Gastroesophageal sphincter (tissue), 4 donors: ENCODE measurements around the gene PLCB1. TPM values are rescaled to one million over a fixed set of nuclear protein-coding genes. Genes with fewer than 3 reads are reported as not detected.
A peak's percentile ranks its signal among the peaks of the same experiment; 100 is the strongest.

ENCODE experiments used
- ATAC-seq: fragments of 150-250 bp; one replicate; pipeline ENCODE4 v1.9.1; 2016; ENCODE audit warnings: mild to moderate bottlenecking, moderate library complexity
- H3K27ac ChIP-seq, 4 donors: fragments of 200-600 bp; sonication (generic) in 3 of 4; 1 replicate in 3 of 4; 2 replicates in 1 of 4; pipeline ENCODE4 v1.5.1; 2016 to 2019
- H3K27me3 ChIP-seq: fragments of 200-600 bp; sonication (generic); one replicate; pipeline ENCODE4 v1.5.1; 2019
- H3K36me3 ChIP-seq, 2 donors: fragments of 200-600 bp; sonication (generic); one replicate each; pipeline ENCODE4 v1.5.1; 2019; ENCODE audit warnings: control low read depth in 1 of 2
- H3K4me1 ChIP-seq, 3 donors: fragments of 200-600 bp; sonication (generic); 1 replicate in 2 of 3; 2 replicates in 1 of 3; pipeline ENCODE4 v1.5.1; 2016 to 2019; ENCODE audit warnings: control low read depth in 2 of 3
- H3K4me3 ChIP-seq, 2 donors: fragments of 200-600 bp; sonication (generic); one replicate each; pipeline ENCODE4 v1.5.1; 2019; ENCODE audit warnings: mild to moderate bottlenecking in 1 of 2, moderate library complexity in 1 of 2
- H3K9me3 ChIP-seq, 3 donors: fragments of 200-600 bp; sonication (generic); one replicate each; pipeline ENCODE4 v1.5.1; 2017 to 2019; ENCODE audit warnings: control low read depth in 2 of 3
- CTCF ChIP-seq, 4 experiments: fragments of 200-600 bp in 2 of 4; fragments of 450-650 bp in 2 of 4; sonication (generic) in 1 of 4; IDR thresholded peaks; one replicate each; pipeline ENCODE4 v1.5.1; 2017 to 2019; ENCODE audit warnings: antibody characterized with exemption in 4 of 4, mild to moderate bottlenecking in 2 of 4, moderate library complexity in 2 of 4
- EP300 ChIP-seq: sonication (generic); formaldehyde crosslinking; IDR thresholded peaks from one replicate; pipeline ENCODE4 v1.6.1; 2017; ENCODE audit warnings: antibody characterized with exemption, mild to moderate bottlenecking
- POLR2A ChIP-seq, 2 donors: fragments of 450-650 bp; IDR thresholded peaks; one replicate each; pipeline ENCODE4 v1.6.1; 2017; ENCODE audit warnings: antibody characterized with exemption in 2 of 2, mild to moderate bottlenecking in 2 of 2, moderate library complexity in 1 of 2
- POLR2AphosphoS5 ChIP-seq: sonication (generic); formaldehyde crosslinking; IDR thresholded peaks from one replicate; pipeline ENCODE4 v1.6.1; 2017; ENCODE audit warnings: antibody characterized with exemption
- WGBS, 2 donors: methylation state at CpG; one replicate each; pipeline ENCODE4 v1.1.5; 2018; ENCODE audit warnings: low coverage in 1 of 2; 5-methylcytosine and 5-hydroxymethylcytosine counted together
- total RNA-seq, 4 donors: library from RNA; depleted of rRNA; stranded (reverse); fragments of >200 nt; gene quantifications; one replicate each; pipeline ENCODE4 v1.1.0, GENCODE V29; 2016

Gene PLCB1
- total RNA-seq, 4 donors from 2014 or later: 60.8 to 104 (median 69.0) TPM

GRCh38 chr20:8385247-8385646, 253.2 kb downstream of the PLCB1 start:
- H3K27ac ChIP-seq: no peak overlapping the region
- ATAC-seq: no peak
- H3K9me3 ChIP-seq: no peaks in the 10 kb centered on the region
- TF ChIP-seq CTCF (IDR thresholded peaks at IDR 0.05) (no peak), POLR2AphosphoS5 (no peak), POLR2A (IDR thresholded peaks at IDR 0.05) (no peak), EP300 (no peak)
- no CpG with 5 or more reads among the region's 3 CpGs for WGBS, 2 donors
- H3K4me3 ChIP-seq: no peak overlapping the region
- H3K36me3 ChIP-seq: no peaks in the 10 kb centered on the region
- no peaks in the 10 kb centered on the region for H3K27me3 ChIP-seq
- H3K4me1 ChIP-seq: peaks cover 0 to 36% (median 15%) of the 10 kb centered on the region in 3 donors

- Histone ChIP-seq H3K4me1 (peaks cover 0 to 50% (median 15%) of the 10 kb centered on the region in 3 donors), H3K36me3 (no peaks in the 10 kb centered on the region)
- TF ChIP-seq POLR2A (IDR thresholded peaks at IDR 0.05) (no peak), CTCF (IDR thresholded peaks at IDR 0.05) (no peak), EP300 (no peak), POLR2AphosphoS5 (no peak)
Observed at GRCh38 chr20:8386991-8387390, 254.9 kb downstream of the PLCB1 start.

GRCh38 chr20:8388141-8388540, 256.1 kb downstream of the PLCB1 start:
- no peak for ATAC-seq
- Histone ChIP-seq H3K27ac (peak overlapping the region in 2 of 4 donors; percentile 7 to 8), H3K4me1 (peaks cover 0 to 50% (median 15%) of the 10 kb centered on the region in 3 donors), H3K9me3 (no peaks in the 10 kb centered on the region), H3K4me3 (no peak overlapping the region), H3K27me3 (no peaks in the 10 kb centered on the region), H3K36me3 (no peaks in the 10 kb centered on the region)
- TF ChIP-seq EP300 (no peak), CTCF (IDR thresholded peaks at IDR 0.05) (no peak), POLR2A (IDR thresholded peaks at IDR 0.05) (no peak), POLR2AphosphoS5 (no peak)
- 50 to 57% methylated on average over 2 of the region's 2 CpGs for WGBS, 2 donors

More at GRCh38 chr20:8386991-8387390, 254.9 kb downstream of the PLCB1 start:
- H3K27ac ChIP-seq: no peak overlapping the region
- ATAC-seq: no peak
- no peaks in the 10 kb centered on the region for H3K9me3 ChIP-seq
- H3K4me3 ChIP-seq: no peak overlapping the region
- 69 to 75% methylated on average over 2 to 3 of the region's 3 CpGs for WGBS, 2 donors
- H3K27me3 ChIP-seq: no peaks in the 10 kb centered on the region

- H3K4me3 ChIP-seq: no peak overlapping the region
- 92 to 100% methylated on average over 1 of the region's 1 CpG for WGBS, 2 donors
- TF ChIP-seq EP300: no peak
- TF ChIP-seq CTCF (IDR thresholded peaks at IDR 0.05): no peak
- TF ChIP-seq POLR2AphosphoS5: no peak
- TF ChIP-seq POLR2A (IDR thresholded peaks at IDR 0.05): no peak
- peaks cover 0 to 50% (median 15%) of the 10 kb centered on the region in 3 donors for H3K4me1 ChIP-seq
- peak overlapping the region in 1 of 4 donors; percentile 7 for H3K27ac ChIP-seq
- ATAC-seq: no peak
- H3K27me3 ChIP-seq: no peaks in the 10 kb centered on the region
- H3K9me3 ChIP-seq: no peaks in the 10 kb centered on the region
- H3K36me3 ChIP-seq: no peaks in the 10 kb centered on the region
Observed at GRCh38 chr20:8388707-8389106, 256.6 kb downstream of the PLCB1 start.

- Histone ChIP-seq H3K9me3 (no peaks in the 10 kb centered on the region), H3K36me3 (no peaks in the 10 kb centered on the region), H3K27me3 (no peaks in the 10 kb centered on the region), H3K4me1 (peaks cover 0 to 50% (median 15%) of the 10 kb centered on the region in 3 donors), H3K27ac (peak overlapping the region in 2 of 4 donors; percentile 31 to 33), H3K4me3 (no peak overlapping the region)
- TF ChIP-seq POLR2AphosphoS5: no peak
- TF ChIP-seq POLR2A (IDR thresholded peaks at IDR 0.05): no peak
- peak; percentile 38 to 69 (median 66) for TF ChIP-seq CTCF (IDR thresholded peaks at IDR 0.05)
- ATAC-seq: peak; percentile 16
- 37 to 39% methylated on average over 7 of the region's 7 CpGs for WGBS, 2 donors
Observed at GRCh38 chr20:8389381-8390036, 257.4 kb downstream of the PLCB1 start.
